Measurements from ENCODE around the gene PHAX. TPM values are rescaled to one million over a fixed set of nuclear protein-coding genes. Genes with fewer than 3 reads are reported as not detected.
"Not testable (repeated sequence)": the region's sequence is repeated elsewhere in the genome, so short reads cannot be mapped to it uniquely, and the experiment has no call there.

The PHAX gene
- total and polyA plus RNA-seq, 8 donors = 14.4 to 246 (median 35.0) TPM

DNA sequence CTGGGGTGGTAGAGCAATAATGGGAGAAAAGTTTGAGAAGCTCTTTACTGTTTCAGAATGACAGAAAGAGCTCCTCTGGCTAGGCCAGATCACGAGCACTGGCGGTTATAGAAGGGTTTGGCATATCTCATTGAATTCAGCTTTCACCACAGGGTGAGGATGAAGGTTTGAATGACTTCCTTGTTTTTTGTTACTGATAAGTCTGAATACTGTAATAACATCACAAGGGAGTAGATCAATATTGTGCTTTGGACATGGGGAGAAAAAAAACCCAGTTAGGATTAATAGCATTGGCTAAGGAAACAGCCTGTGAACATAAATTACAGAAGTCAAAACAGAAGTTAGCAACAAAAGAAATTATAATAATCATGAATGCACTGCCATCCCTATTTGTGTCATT, 9.4 kb downstream of the PHAX start:
- Histone ChIP-seq H3K27ac (no peak overlapping the region), H3K36me3 (peaks cover 21 to 93% (median 87%) of the 10 kb centered on the region in 4 donors), H3K4me3 (no peak overlapping the region), H3K27me3 (no peaks in the 10 kb centered on the region), H3K4me1 (peaks cover 16 to 42% (median 33%) of the 10 kb centered on the region in 4 donors), H3K9me3 (no peaks in the 10 kb centered on the region)
- TF ChIP-seq, protein P1, sequence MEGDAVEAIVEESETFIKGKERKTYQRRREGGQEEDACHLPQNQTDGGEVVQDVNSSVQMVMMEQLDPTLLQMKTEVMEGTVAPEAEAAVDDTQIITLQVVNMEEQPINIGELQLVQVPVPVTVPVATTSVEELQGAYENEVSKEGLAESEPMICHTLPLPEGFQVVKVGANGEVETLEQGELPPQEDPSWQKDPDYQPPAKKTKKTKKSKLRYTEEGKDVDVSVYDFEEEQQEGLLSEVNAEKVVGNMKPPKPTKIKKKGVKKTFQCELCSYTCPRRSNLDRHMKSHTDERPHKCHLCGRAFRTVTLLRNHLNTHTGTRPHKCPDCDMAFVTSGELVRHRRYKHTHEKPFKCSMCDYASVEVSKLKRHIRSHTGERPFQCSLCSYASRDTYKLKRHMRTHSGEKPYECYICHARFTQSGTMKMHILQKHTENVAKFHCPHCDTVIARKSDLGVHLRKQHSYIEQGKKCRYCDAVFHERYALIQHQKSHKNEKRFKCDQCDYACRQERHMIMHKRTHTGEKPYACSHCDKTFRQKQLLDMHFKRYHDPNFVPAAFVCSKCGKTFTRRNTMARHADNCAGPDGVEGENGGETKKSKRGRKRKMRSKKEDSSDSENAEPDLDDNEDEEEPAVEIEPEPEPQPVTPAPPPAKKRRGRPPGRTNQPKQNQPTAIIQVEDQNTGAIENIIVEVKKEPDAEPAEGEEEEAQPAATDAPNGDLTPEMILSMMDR (IDR thresholded peaks at IDR 0.05) = no peak
- no peak for TF ChIP-seq POLR2A (IDR thresholded peaks at IDR 0.05)
- no peak for TF ChIP-seq EP300 (IDR thresholded peaks at IDR 0.05)
- TF ChIP-seq POLR2AphosphoS5 (IDR thresholded peaks at IDR 0.05) = no peak
- WGBS, 5 donors = 58 to 80% (median 62%) methylated on average over 2 of the region's 2 CpGs
- DNase-seq = no peak
- intact Hi-C loops (cut with DNase I; ENCODE audit: low total_unique reads) = no loop called here

DNA sequence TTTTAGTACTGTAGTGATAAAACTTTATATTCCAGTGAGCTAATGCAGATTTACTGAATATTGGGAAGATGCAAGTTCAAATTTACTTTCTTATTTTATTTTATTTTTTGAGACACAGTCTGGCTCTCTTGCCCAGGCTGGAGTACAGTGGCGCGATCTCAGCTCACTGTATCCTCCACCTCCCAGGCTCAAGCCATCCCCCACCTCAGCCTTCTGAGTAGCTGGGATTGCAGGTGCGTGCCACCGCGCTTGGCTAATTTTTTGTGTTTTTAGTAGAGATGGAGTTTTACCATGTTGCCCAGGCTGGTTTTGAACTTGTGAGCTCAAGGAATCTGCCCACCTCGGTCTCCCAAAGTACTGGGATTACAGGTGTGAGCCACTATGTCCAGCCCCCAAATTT, 9.9 kb downstream of the PHAX start:
- intact Hi-C loops (cut with DNase I; ENCODE audit: low total_unique reads) = no loop called here
- peak in 1 of 2 donors; percentile 18 for DNase-seq
- TF ChIP-seq POLR2AphosphoS5 (IDR thresholded peaks at IDR 0.05) (no peak), POLR2A (IDR thresholded peaks at IDR 0.05) (no peak), EP300 (IDR thresholded peaks at IDR 0.05) (no peak)
- TF ChIP-seq, protein P1 (IDR thresholded peaks at IDR 0.05) = no peak

DNA sequence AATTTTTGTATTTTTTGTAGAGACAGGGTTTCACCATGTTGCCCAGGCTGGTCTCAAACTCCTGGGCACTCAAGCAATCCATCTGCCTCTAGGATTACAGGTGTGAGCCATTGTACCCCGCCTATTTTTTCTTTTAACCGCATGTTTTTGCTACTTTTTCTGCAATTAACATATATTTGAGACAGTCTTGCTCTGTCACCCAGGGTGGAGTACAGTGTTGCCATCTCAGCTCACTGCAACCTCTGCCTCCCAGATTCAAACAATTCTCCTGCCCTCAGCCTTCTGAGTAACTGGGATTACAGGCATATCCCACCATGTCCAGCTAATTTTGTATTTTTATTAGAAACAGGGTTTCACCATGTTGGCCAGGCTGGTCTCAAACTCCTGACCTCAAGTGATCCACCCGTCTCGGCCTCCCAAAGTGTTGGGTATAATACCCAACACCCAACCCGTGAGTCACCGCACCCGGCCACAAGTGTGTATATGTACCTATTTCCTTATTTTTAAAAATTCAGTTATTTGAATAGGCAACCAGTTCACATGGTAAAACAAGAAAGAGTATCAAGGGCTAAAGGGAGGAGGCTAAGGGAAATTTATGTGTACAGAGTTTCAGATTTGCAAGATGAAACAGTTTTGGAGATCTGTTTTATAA, 13.3 kb downstream of the PHAX start:
- no peaks in the 10 kb centered on the region for H3K27me3 ChIP-seq
- no peak overlapping the region for H3K27ac ChIP-seq
- intact Hi-C loops (cut with DNase I; ENCODE audit: low total_unique reads) = no loop called here

More for the DNA sequence above, 9.9 kb downstream of the PHAX start:
- Histone ChIP-seq H3K27me3 (no peaks in the 10 kb centered on the region), H3K27ac (no peak overlapping the region), H3K36me3 (peaks cover 18 to 88% (median 85%) of the 10 kb centered on the region in 4 donors), H3K4me1 (peaks cover 11 to 37% (median 28%) of the 10 kb centered on the region in 4 donors), H3K4me3 (no peak overlapping the region), H3K9me3 (no peaks in the 10 kb centered on the region)
- 95 to 99% (median 96%) methylated on average over 6 of the region's 6 CpGs for WGBS, 5 donors

DNA sequence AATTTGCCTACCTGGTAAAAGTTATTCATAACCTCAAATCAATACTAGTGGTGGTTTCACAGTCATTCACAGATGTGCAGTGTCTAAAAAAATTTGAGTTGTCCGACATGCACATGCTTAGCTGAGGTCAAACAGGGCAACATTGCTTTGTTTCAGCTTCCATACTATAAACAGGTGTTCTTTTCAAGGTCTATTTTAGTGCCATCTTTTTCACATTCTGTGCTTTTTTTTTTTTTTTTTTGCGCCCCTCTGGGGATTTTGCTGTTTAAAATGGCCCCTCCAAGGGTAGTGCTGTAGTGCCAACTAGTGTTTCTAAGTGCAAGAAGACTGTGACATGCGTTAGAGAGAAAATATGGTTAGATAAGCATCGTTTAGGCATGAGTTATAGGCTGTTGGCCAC, 14.5 kb downstream of the PHAX start:
- intact Hi-C loops (cut with DNase I; ENCODE audit: low total_unique reads) = no loop called here
- WGBS, 5 donors = 80 to 83% (median 81%) methylated on average over 4 of the region's 4 CpGs
- TF ChIP-seq POLR2AphosphoS5 (IDR thresholded peaks at IDR 0.05) = no peak
- TF ChIP-seq, protein P1 (IDR thresholded peaks at IDR 0.05) = no peak
- TF ChIP-seq EP300 (IDR thresholded peaks at IDR 0.05) = no peak
- no peak for TF ChIP-seq POLR2A (IDR thresholded peaks at IDR 0.05)
- no peak overlapping the region for H3K4me3 ChIP-seq
- no peak for DNase-seq
- H3K36me3 ChIP-seq = peaks cover 28 to 92% (median 86%) of the 10 kb centered on the region in 4 donors
- no peaks in the 10 kb centered on the region for H3K27me3 ChIP-seq
- no peaks in the 10 kb centered on the region for H3K9me3 ChIP-seq
- no peak overlapping the region for H3K27ac ChIP-seq
- H3K4me1 ChIP-seq = peaks cover 0 to 7% (median under 1%) of the 10 kb centered on the region in 4 donors

More for the DNA sequence above, 13.3 kb downstream of the PHAX start:
- H3K4me3 ChIP-seq = no peak overlapping the region
- H3K36me3 ChIP-seq = peaks cover 30 to 92% (median 86%) of the 10 kb centered on the region in 4 donors
- DNase-seq = no peak
- H3K9me3 ChIP-seq = no peaks in the 10 kb centered on the region
- whole genome bisulfite sequencing, 5 donors = 88 to 96% (median 93%) methylated on average over 7 of the region's 7 CpGs
- H3K4me1 ChIP-seq = peaks cover 0 to 13% (median 6%) of the 10 kb centered on the region in 4 donors
- TF ChIP-seq POLR2A (IDR thresholded peaks at IDR 0.05) = no peak
- no peak for TF ChIP-seq EP300 (IDR thresholded peaks at IDR 0.05)
- TF ChIP-seq, protein P1 (IDR thresholded peaks at IDR 0.05) = no peak
- no peak for TF ChIP-seq POLR2AphosphoS5 (IDR thresholded peaks at IDR 0.05)

DNA sequence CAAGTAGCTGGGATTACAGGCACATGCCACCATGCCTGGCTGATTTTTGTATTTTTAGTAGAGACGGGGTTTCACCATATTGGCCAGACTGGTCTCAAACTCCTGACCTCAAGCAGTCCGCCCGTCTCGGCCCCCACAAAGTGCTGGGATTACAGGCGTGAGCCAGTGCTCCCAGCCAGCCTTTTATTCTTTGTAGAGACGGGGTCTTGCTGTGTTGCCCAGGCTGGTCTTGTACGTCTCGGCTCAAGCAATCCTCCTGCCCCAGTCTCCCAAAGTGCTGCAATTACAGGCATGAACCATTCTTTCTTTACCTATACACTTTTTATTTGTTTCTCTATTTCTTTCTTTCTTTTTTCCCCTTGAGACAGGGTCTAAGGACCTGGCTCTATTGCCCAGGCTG, 16.9 kb downstream of the PHAX start:
- WGBS, 5 donors = 94 to 99% (median 98%) methylated on average over 8 of the region's 8 CpGs
- intact Hi-C loops (cut with DNase I; ENCODE audit: low total_unique reads); H3K4me3 ChIP-seq; H3K9me3 ChIP-seq; H3K27ac ChIP-seq; DNase-seq; H3K27me3 ChIP-seq; H3K4me1 ChIP-seq: not testable (repeated sequence)
- peaks cover 21 to 91% (median 83%) of the 10 kb centered on the region in 4 donors for H3K36me3 ChIP-seq
